Mesothelial cell of epicardium (in vitro differentiated cells): ENCODE measurements around the gene SPATA46. TPM values are rescaled to one million over a fixed set of nuclear protein-coding genes. Genes with fewer than 3 reads are reported as not detected.

Experiments
- DNase-seq, 2 experiments: peaks; one replicate each; pipeline ENCODE4 v3.0.0; 2021; ENCODE audit warnings: low spot score in 2 of 2; ENCODE audit not compliant: unreplicated experiment in 2 of 2
- H3K27ac Mint-ChIP-seq: 2 replicates; pipeline ENCODE4 v1.8.0; 2021; ENCODE audit warnings: mixed read lengths
- H3K27me3 Mint-ChIP-seq: 2 replicates; pipeline ENCODE4 v1.8.0; 2021; ENCODE audit warnings: low read depth, mixed read lengths
- H3K36me3 Mint-ChIP-seq: 2 replicates; pipeline ENCODE4 v1.8.0; 2021; ENCODE audit warnings: mixed read lengths
- H3K4me1 Mint-ChIP-seq: 2 replicates; pipeline ENCODE4 v1.8.0; 2021; ENCODE audit warnings: mixed read lengths
- H3K4me3 Mint-ChIP-seq: 2 replicates; pipeline ENCODE4 v1.8.0; 2021; ENCODE audit warnings: mild to moderate bottlenecking, moderate library complexity, mixed read lengths
- H3K9me3 Mint-ChIP-seq: 2 replicates; pipeline ENCODE4 v1.8.0; 2021; ENCODE audit warnings: mixed read lengths
- total RNA-seq: library from RNA; stranded (reverse); gene quantifications from 3 replicates; pipeline ENCODE4 v1.2.1, GENCODE V29; 2021
- TF ChIP-seq, protein P1 (sequence below): fragments of 200-600 bp; sonication (generic); IDR thresholded peaks from one replicate; pipeline ENCODE4 v1.5.0; 2021; ENCODE audit warnings: antibody characterized with exemption; ENCODE audit not compliant: unreplicated experiment

The SPATA46 gene
- total RNA-seq, 1 donor from 2014 or later: not detected

- H3K4me3 Mint-ChIP-seq: no peak overlapping the region
- H3K36me3 Mint-ChIP-seq: peaks cover 6% of the 10 kb centered on the region
- TF ChIP-seq, protein P1, sequence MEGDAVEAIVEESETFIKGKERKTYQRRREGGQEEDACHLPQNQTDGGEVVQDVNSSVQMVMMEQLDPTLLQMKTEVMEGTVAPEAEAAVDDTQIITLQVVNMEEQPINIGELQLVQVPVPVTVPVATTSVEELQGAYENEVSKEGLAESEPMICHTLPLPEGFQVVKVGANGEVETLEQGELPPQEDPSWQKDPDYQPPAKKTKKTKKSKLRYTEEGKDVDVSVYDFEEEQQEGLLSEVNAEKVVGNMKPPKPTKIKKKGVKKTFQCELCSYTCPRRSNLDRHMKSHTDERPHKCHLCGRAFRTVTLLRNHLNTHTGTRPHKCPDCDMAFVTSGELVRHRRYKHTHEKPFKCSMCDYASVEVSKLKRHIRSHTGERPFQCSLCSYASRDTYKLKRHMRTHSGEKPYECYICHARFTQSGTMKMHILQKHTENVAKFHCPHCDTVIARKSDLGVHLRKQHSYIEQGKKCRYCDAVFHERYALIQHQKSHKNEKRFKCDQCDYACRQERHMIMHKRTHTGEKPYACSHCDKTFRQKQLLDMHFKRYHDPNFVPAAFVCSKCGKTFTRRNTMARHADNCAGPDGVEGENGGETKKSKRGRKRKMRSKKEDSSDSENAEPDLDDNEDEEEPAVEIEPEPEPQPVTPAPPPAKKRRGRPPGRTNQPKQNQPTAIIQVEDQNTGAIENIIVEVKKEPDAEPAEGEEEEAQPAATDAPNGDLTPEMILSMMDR: no peak
- H3K9me3 Mint-ChIP-seq: no peaks in the 10 kb centered on the region
- H3K27ac Mint-ChIP-seq: no peak overlapping the region
- DNase-seq: no peak
- no peaks in the 10 kb centered on the region for H3K4me1 Mint-ChIP-seq
- no peaks in the 10 kb centered on the region for H3K27me3 Mint-ChIP-seq
Measured at GRCh38 chr1:162343470-162343869, 33.2 kb downstream of the SPATA46 start.

DNA sequence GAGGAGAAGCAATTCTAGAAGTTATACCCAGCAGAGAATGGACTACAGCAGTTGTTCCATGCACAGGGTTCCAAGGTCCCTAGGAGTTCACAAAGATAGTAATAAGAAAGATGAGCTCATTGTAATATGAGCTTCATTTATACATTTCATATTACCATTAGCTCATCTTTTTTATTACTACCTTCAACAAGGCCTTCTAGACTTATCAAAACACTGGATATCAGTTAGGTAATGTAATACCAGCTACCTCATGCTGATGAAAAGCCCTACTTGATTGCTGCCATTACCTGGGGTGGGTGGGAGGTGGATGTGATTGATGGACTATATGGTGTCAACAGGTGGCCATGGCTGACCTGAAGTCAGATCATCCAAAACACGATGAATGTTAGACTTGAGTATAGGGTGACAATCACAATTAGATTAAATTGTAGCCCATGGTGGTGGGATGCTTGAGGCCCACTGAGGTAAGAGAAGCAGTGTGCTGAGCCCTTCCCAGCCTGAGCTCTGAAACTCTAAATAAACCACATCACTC lies 34.1 kb downstream of the SPATA46 start:
- no peak overlapping the region for H3K27ac Mint-ChIP-seq
- H3K27me3 Mint-ChIP-seq: no peaks in the 10 kb centered on the region
- no peak for DNase-seq
- H3K4me1 Mint-ChIP-seq: no peaks in the 10 kb centered on the region
- no peak overlapping the region for H3K4me3 Mint-ChIP-seq
- no peaks in the 10 kb centered on the region for H3K9me3 Mint-ChIP-seq
- TF ChIP-seq, protein P1: no peak
- H3K36me3 Mint-ChIP-seq: peaks cover 6% of the 10 kb centered on the region

DNA sequence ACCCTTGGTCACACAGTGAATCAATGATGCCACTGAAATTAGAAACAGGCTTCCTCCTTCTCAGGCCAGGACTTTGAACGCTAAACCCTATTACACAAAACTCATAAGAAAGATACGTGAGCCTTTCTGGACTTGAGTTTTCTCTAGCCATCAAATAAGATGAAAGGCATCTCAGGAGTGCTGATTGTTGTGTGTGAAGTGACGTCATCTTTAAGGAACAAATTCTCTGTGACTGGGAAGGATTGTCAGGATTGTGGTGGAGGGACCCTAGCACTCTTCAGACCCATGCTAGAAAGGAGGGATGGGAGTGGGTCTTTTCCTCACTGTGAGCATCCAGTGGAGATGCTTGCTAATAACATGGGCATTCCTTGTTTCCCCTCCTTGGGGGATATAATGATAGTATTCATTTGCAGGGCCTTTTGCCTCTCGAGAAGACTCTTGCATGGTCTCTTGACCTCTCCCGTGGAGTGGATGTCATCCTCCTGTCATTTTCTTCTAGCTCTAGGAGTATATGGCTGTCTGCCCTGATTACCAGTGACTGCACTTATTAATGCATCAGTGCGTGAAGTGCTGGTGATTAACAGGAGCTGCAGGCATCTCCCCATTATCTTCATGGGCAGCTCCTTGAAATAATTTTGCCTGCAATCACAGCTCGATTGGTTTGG lies 39.9 kb downstream of the SPATA46 start:
- no peaks in the 10 kb centered on the region for H3K9me3 Mint-ChIP-seq
- H3K4me1 Mint-ChIP-seq: no peaks in the 10 kb centered on the region
- DNase-seq: no peak
- no peak overlapping the region for H3K4me3 Mint-ChIP-seq
- no peak overlapping the region for H3K27ac Mint-ChIP-seq
- H3K27me3 Mint-ChIP-seq: no peaks in the 10 kb centered on the region
- TF ChIP-seq, protein P1: no peak
- no peaks in the 10 kb centered on the region for H3K36me3 Mint-ChIP-seq

GRCh38 chr1:162335126-162335525 lies 41.5 kb downstream of the SPATA46 start:
- Mint-ChIP-seq H3K4me3 (no peak overlapping the region), H3K4me1 (no peaks in the 10 kb centered on the region), H3K27ac (no peak overlapping the region), H3K27me3 (no peaks in the 10 kb centered on the region), H3K36me3 (no peaks in the 10 kb centered on the region), H3K9me3 (no peaks in the 10 kb centered on the region)
- no peak for DNase-seq
- TF ChIP-seq, protein P1: no peak

DNA sequence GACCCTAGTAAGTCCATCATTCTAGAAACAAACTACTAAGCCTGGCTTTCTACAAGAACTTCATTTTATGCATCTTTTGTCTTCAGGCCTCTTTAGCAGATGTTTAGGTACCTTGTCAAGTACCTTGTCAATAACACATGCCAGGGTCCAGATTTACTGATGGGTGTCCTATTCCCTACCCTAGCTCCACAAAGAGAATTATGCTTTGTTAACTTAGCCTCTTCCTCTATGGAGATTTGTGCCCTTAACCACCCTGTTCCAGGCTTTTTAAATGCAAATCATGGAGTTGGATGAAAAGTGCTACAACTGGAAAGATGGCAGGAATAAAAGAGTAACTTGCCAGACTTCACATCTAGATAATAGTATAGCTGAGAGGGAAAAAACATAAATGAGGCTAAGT lies 42.7 kb downstream of the SPATA46 start:
- Mint-ChIP-seq H3K4me1 (no peaks in the 10 kb centered on the region), H3K27ac (no peak overlapping the region), H3K27me3 (no peaks in the 10 kb centered on the region), H3K4me3 (no peak overlapping the region), H3K36me3 (no peaks in the 10 kb centered on the region), H3K9me3 (no peaks in the 10 kb centered on the region)
- DNase-seq: no peak
- TF ChIP-seq, protein P1: no peak
